HL-60/S4 treated with phorbol 12-myristate 13-acetate at 8.2 ng/mL for 4 days and 3 days (cell line): Measurements from ENCODE around the gene ZNF891.

Experiments used
- in situ Hi-C: fragments of 300-500 bp; cut with MboI; formaldehyde crosslinking; loops from 2 replicates; pipeline ENCODE4 v1.15.0; 2022; ENCODE audit warnings: low sequenced_read_pairs

Gene ZNF891

GRCh38 chr12:133130038-133130807 is at the start of gene ZNF891, which contains the start of gene ZNF10:
ZNF891 (minus strand) TSS chr12:133130274; CDS start chr12:133121918, 8,356 bp downstream.
ZNF10 (plus strand) TSS chr12:133130627; CDS start chr12:133144493, 13,866 bp downstream.
- in situ Hi-C loops, result no loop called here

GRCh38 chr12:133174901-133175300 is 44.8 kb upstream of the ZNF891 start:
- in situ Hi-C loops, result no loop called here

- in situ Hi-C loops, result no loop called here
Observed at GRCh38 chr12:133172491-133172890, 42.4 kb upstream of the ZNF891 start.

- in situ Hi-C loops, result no loop called here
Observed at GRCh38 chr12:133165776-133166175, 35.7 kb upstream of the ZNF891 start.

- in situ Hi-C loops, result no loop called here
Observed at GRCh38 chr12:133156125-133156690, 26.1 kb upstream of the ZNF891 start.

GRCh38 chr12:133145981-133146380 is 15.9 kb upstream of the ZNF891 start:
- in situ Hi-C loops, result no loop called here

GRCh38 chr12:133135747-133136146 is 5.7 kb upstream of the ZNF891 start:
- in situ Hi-C loops, result no loop called here

GRCh38 chr12:133130808-133131128 is 694 bp upstream of the ZNF891 start:
- in situ Hi-C loops, result no loop called here

GRCh38 chr12:133129368-133130037 is 571 bp downstream of the ZNF891 start:
- in situ Hi-C loops, result no loop called here

- in situ Hi-C loops, result no loop called here
Observed at GRCh38 chr12:133124674-133125073, 5.4 kb downstream of the ZNF891 start.

- in situ Hi-C loops, result no loop called here
Observed at GRCh38 chr12:133120385-133121191, 9.5 kb downstream of the ZNF891 start.

GRCh38 chr12:133108150-133108549 is 21.9 kb downstream of the ZNF891 start:
- in situ Hi-C loops, result no loop called here

- in situ Hi-C loops, result no loop called here
Observed at GRCh38 chr12:133107121-133107520, 23.0 kb downstream of the ZNF891 start.

GRCh38 chr12:133106253-133106652 is 23.8 kb downstream of the ZNF891 start:
- in situ Hi-C loops, result no loop called here

GRCh38 chr12:133105620-133106019 is 24.5 kb downstream of the ZNF891 start:
- in situ Hi-C loops, result no loop called here

- in situ Hi-C loops, result no loop called here
Observed at GRCh38 chr12:133083345-133083744, 46.7 kb downstream of the ZNF891 start.

GRCh38 chr12:133081159-133081780 is 48.8 kb downstream of the ZNF891 start:
- in situ Hi-C loops, result no loop called here

GRCh38 chr12:133080368-133081158 is 49.5 kb downstream of the ZNF891 start, which contains the start of gene ZNF140:
ZNF140 (plus strand) TSS chr12:133080923; CDS start chr12:133081321, 398 bp downstream.
- in situ Hi-C loops, result no loop called here

GRCh38 chr12:133080026-133080367 is 50.1 kb downstream of the ZNF891 start:
- in situ Hi-C loops, result no loop called here

GRCh38 chr12:133073836-133074235 is 56.2 kb downstream of the ZNF891 start:
- in situ Hi-C loops, result no loop called here
